Glutamatergic neuron (in vitro differentiated cells): Measurements from ENCODE around the gene SLC25A34. TPM values are rescaled to one million over a fixed set of nuclear protein-coding genes. Genes with fewer than 3 reads are reported as not detected.

ENCODE experiments used
- DNase-seq: peaks from one replicate; pipeline ENCODE4 v3.0.0; 2022
- H3K27ac Mint-ChIP-seq: one replicate; pipeline ENCODE4 v1.8.0; 2020; ENCODE audit warnings: mild to moderate bottlenecking, mixed read lengths, inconsistent platforms; ENCODE audit not compliant: unreplicated experiment
- H3K27me3 Mint-ChIP-seq: one replicate; pipeline ENCODE4 v1.8.0; 2020; ENCODE audit warnings: mild to moderate bottlenecking, moderate library complexity, mixed read lengths, inconsistent platforms; ENCODE audit not compliant: unreplicated experiment
- H3K36me3 Mint-ChIP-seq: one replicate; pipeline ENCODE4 v1.8.0; 2020; ENCODE audit warnings: mild to moderate bottlenecking, mixed read lengths, inconsistent platforms; ENCODE audit not compliant: unreplicated experiment
- H3K4me1 Mint-ChIP-seq: one replicate; pipeline ENCODE4 v1.8.0; 2020; ENCODE audit warnings: mild to moderate bottlenecking, low read depth, mixed read lengths, inconsistent platforms; ENCODE audit not compliant: unreplicated experiment
- H3K4me3 Mint-ChIP-seq: one replicate; pipeline ENCODE4 v1.8.0; 2020; ENCODE audit warnings: mild to moderate bottlenecking, mixed read lengths, inconsistent platforms; ENCODE audit not compliant: unreplicated experiment
- H3K9me3 Mint-ChIP-seq: one replicate; pipeline ENCODE4 v1.8.0; 2020; ENCODE audit warnings: mild to moderate bottlenecking, moderate library complexity, mixed read lengths, inconsistent platforms; ENCODE audit not compliant: unreplicated experiment
- long read RNA-seq: library from polyadenylated mRNA; unstranded; transcript quantifications from one replicate; pipeline ENCODE4 v2.0.0, GENCODE V29; 2020; ENCODE audit not compliant: unreplicated experiment
- total RNA-seq: library from RNA; stranded (reverse); fragmentation: NEBNext Ultra II Directional; extraction: Animal tissue kit (Norgen Biotek cat#: 25700); gene quantifications from one replicate; pipeline ENCODE4 v1.2.1, GENCODE V29; 2021; ENCODE audit not compliant: unreplicated experiment
- TF ChIP-seq, protein P1 (sequence below): fragments of 200-600 bp; sonication (generic); IDR thresholded peaks from one replicate; pipeline ENCODE4 v1.5.0; 2021; ENCODE audit not compliant: partially characterized antibody, unreplicated experiment

The SLC25A34 gene
- 4.1 TPM for total RNA-seq
- long read RNA-seq = 0 reads

DNA sequence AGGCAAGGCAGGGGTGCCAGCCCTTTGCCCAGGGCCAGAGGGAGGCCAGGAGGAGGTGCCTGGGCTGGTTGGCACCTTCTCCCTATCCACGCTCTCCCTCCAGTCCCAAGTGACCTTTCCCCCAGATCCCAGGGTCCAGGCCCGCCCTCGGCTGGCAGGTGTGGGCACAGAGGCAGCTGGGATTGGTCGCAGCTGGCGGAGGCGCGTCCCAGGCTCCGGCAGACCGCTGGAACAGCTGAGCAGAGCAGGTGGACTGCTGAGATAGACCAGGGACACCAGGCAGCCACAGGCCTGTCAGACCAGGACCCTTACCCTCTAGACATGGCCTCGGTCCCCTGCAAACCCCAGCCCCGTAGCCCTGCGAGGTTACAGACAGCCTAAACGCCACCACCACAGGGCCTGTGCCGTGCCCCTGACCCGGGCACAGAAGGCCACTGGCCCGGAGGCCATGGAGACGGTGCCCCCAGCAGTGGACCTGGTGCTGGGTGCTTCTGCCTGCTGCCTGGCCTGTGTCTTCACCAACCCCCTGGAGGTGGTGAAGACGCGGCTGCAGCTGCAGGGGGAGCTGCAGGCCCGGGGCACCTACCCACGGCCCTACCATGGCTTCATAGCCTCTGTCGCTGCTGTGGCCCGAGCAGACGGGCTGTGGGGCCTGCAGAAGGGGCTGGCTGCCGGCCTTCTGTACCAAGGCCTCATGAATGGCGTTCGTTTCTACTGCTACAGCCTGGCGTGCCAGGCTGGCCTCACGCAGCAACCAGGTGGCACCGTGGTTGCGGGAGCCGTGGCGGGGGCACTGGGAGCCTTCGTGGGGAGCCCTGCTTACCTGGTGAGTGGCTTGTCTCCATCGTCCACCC is at the start of gene SLC25A34:
Gene SLC25A34 (plus strand): TSS at position 221 of the 854 bp plus-strand sequence. CDS start 228 bp downstream, at position 449.
- Mint-ChIP-seq H3K36me3 (no peaks in the 10 kb centered on the region), H3K27ac (no peak within 1 kb of the TSS), H3K4me3 (no peak within 1 kb of the TSS), H3K27me3 (peaks cover 12% of the 10 kb centered on the region), H3K4me1 (peaks cover 7% of the 10 kb centered on the region), H3K9me3 (peaks cover 3% of the 10 kb centered on the region)
- DNase-seq = no peak
- TF ChIP-seq, protein P1, sequence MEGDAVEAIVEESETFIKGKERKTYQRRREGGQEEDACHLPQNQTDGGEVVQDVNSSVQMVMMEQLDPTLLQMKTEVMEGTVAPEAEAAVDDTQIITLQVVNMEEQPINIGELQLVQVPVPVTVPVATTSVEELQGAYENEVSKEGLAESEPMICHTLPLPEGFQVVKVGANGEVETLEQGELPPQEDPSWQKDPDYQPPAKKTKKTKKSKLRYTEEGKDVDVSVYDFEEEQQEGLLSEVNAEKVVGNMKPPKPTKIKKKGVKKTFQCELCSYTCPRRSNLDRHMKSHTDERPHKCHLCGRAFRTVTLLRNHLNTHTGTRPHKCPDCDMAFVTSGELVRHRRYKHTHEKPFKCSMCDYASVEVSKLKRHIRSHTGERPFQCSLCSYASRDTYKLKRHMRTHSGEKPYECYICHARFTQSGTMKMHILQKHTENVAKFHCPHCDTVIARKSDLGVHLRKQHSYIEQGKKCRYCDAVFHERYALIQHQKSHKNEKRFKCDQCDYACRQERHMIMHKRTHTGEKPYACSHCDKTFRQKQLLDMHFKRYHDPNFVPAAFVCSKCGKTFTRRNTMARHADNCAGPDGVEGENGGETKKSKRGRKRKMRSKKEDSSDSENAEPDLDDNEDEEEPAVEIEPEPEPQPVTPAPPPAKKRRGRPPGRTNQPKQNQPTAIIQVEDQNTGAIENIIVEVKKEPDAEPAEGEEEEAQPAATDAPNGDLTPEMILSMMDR = no peak

- Mint-ChIP-seq H3K4me1 (peaks cover 23% of the 10 kb centered on the region), H3K4me3 (peak overlapping the region; percentile 20), H3K27me3 (peaks cover 10% of the 10 kb centered on the region), H3K9me3 (peaks cover 4% of the 10 kb centered on the region), H3K36me3 (no peaks in the 10 kb centered on the region), H3K27ac (no peak overlapping the region)
- DNase-seq = no peak
- TF ChIP-seq, protein P1 = no peak
These were observed 48.6 kb upstream of the SLC25A34 start for GRCh38 chr1:15687446-15687845.

DNA sequence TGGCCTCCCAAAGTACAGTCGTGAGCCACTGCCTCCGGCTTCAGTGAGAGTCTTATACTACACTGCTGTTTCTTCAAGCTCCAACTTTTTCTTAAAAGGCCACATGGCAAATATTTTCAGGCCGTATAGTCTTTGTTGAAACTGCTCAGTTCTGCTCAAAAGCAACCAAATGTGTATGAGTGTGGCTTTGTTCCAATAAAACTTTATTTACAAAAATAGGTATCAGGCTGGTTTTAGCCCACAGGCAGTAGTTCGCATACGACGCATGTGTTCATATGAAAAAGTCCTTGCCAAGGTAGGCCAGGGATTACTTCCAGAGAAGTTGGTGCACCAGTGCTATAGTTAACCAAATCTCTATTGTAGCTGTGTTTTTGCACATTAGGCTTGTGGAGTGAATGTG is 45.7 kb upstream of the SLC25A34 start:
- Mint-ChIP-seq H3K4me1 (peaks cover 26% of the 10 kb centered on the region), H3K4me3 (no peak overlapping the region), H3K36me3 (no peaks in the 10 kb centered on the region), H3K27me3 (peaks cover 4% of the 10 kb centered on the region), H3K9me3 (peaks cover 2% of the 10 kb centered on the region), H3K27ac (no peak overlapping the region)
- no peak for DNase-seq
- TF ChIP-seq, protein P1 = no peak

DNA sequence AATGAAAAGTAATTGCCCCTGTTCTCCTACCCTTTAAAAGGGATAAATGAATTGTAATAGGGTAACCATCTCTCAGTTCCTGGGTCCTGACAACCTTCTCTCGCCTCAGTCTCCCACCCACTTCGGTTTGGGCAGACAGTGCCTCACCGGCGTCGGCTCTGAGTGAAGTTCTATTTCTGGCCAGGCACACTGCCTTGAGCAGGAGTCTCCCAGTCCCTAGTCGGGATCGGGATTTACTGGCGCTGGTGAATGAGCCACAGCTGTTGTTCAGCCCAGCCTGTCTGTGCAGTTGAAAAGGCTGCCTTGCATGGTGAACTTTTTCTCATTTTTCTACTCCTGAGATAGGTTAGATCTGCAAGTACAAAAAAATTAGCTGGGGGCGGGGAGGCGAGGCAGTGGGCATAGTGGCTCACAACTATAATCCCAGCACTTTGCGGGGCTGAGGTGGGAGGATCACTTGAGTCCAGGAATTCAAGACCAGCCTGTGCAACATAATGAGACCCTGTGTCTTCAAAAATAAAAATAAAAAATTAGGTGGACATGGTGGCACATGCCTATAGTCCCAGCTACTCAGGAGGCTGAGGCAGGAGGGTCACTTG is 44.5 kb upstream of the SLC25A34 start:
- peaks cover 4% of the 10 kb centered on the region for H3K27me3 Mint-ChIP-seq
- DNase-seq = no peak

More for the DNA sequence above, 44.5 kb upstream of the SLC25A34 start:
- Mint-ChIP-seq H3K4me3 (peak overlapping the region; percentile 26), H3K36me3 (no peaks in the 10 kb centered on the region), H3K9me3 (peaks cover 2% of the 10 kb centered on the region), H3K27ac (peak overlapping the region; percentile 44), H3K4me1 (peaks cover 20% of the 10 kb centered on the region)
- TF ChIP-seq, protein P1 = no peak
